Caco-2 (cell line): Measurements from ENCODE around the gene ALB. TPM values are rescaled to one million over a fixed set of nuclear protein-coding genes. Genes with fewer than 3 reads are reported as not detected.

Experiments
- BruUV-seq: library from RNA; stranded (reverse); fragments of 400-500 nt; replicated peaks from 2 replicates; lab custom pipeline; 2021; lab: Mats Ljungman, UMichigan
- CTCF ChIA-PET: fragments of 300-600 bp; sonication (Branson Sonifier 250); formaldehyde crosslinking; loops from one replicate; lab custom pipeline; 2022; ENCODE audit warnings: antibody characterized with exemption; lab: Charles Lee
- POLR2A ChIA-PET: fragments of 300-600 bp; sonication (Branson Sonifier 250); formaldehyde crosslinking; loops from one replicate; lab custom pipeline; 2022; ENCODE audit warnings: antibody characterized with exemption; lab: Charles Lee
- DNase-seq, 2 experiments: peaks; one replicate each; pipeline versions ENCODE4 v3.0.0 to v3.0.0-alpha.2; 2020 to 2022
- H3K27me3 ChIP-seq: replicated peaks from 2 replicates; pipeline ENCODE4 v1.6.0; 2011; ENCODE audit warnings: low read length; ENCODE audit not compliant: control insufficient read depth, insufficient read depth
- H3K36me3 ChIP-seq: 2 replicates; pipeline ENCODE4 v1.5.1; 2011; ENCODE audit warnings: low read length; ENCODE audit not compliant: control insufficient read depth, insufficient read depth
- H3K4me1 ChIP-seq: fragments of 250-450 bp; sonication (Bioruptor Pico); 2 replicates; pipeline ENCODE4 v1.5.1; 2020; ENCODE audit warnings: mild to moderate bottlenecking
- H3K4me3 ChIP-seq: 2 replicates; pipeline ENCODE4 v1.5.1; 2011; ENCODE audit warnings: low read depth, mild to moderate bottlenecking, control low read depth, low read length
- H3K9me3 ChIP-seq: fragments of 250-450 bp; sonication (Bioruptor Pico); 2 replicates; pipeline ENCODE4 v1.5.1; 2020; ENCODE audit warnings: mild to moderate bottlenecking, moderate library complexity
- H3K27ac Mint-ChIP-seq: one replicate; pipeline ENCODE4 v1.8.0; 2022; ENCODE audit warnings: mixed read lengths; ENCODE audit not compliant: unreplicated experiment
- H3K27me3 Mint-ChIP-seq: one replicate; pipeline ENCODE4 v1.8.0; 2022; ENCODE audit warnings: mixed read lengths; ENCODE audit not compliant: insufficient read depth, unreplicated experiment
- H3K36me3 Mint-ChIP-seq: one replicate; pipeline ENCODE4 v1.8.0; 2022; ENCODE audit warnings: mild to moderate bottlenecking, mixed read lengths; ENCODE audit not compliant: insufficient read depth, unreplicated experiment
- H3K4me1 Mint-ChIP-seq: one replicate; pipeline ENCODE4 v1.8.0; 2022; ENCODE audit warnings: low read depth, mixed read lengths; ENCODE audit not compliant: unreplicated experiment
- H3K4me3 Mint-ChIP-seq: one replicate; pipeline ENCODE4 v1.8.0; 2022; ENCODE audit warnings: mild to moderate bottlenecking, moderate library complexity, mixed read lengths; ENCODE audit not compliant: unreplicated experiment
- H3K9me3 Mint-ChIP-seq: one replicate; pipeline ENCODE4 v1.8.0; 2022; ENCODE audit warnings: mixed read lengths; ENCODE audit not compliant: unreplicated experiment
- intact Hi-C: fragments of 100-400 bp; cut with micrococcal nuclease; formaldehyde crosslinking; loops from one replicate; pipeline ENCODE4 v1.10.0; 2022; ENCODE audit not compliant: unreplicated experiment
- total RNA-seq: library from RNA; stranded (reverse); gene quantifications from 2 replicates; pipeline ENCODE4 v1.2.3, GENCODE V29; 2022
- TF ChIP-seq, protein P1 (sequence below), 2 experiments: fragments of 200-600 bp in 1 of 2; IDR thresholded peaks; 1 replicate in 1 of 2; 2 replicates in 1 of 2; pipeline versions ENCODE4 v1.5.1 to v1.8.0; 2011 to 2022; ENCODE audit warnings: antibody characterized with exemption in 1 of 2, control low read depth in 1 of 2, inconsistent platforms in 1 of 2, low read depth in 1 of 2, low read length in 1 of 2, mild to moderate bottlenecking in 1 of 2, moderate library complexity in 1 of 2; ENCODE audit not compliant: insufficient read depth in 1 of 2, severe bottlenecking in 1 of 2, unreplicated experiment in 1 of 2

The ALB gene
- total RNA-seq, 1 experiment from 2014 or later: 64.9 TPM

GRCh38 chr4:73379946-73380345, 24.1 kb upstream of the ALB start:
- Histone ChIP-seq H3K27me3 (no peaks in the 10 kb centered on the region), H3K36me3 (no peaks in the 10 kb centered on the region), H3K9me3 (no peaks in the 10 kb centered on the region), H3K4me3 (no peak overlapping the region), H3K4me1 (no peaks in the 10 kb centered on the region)
- DNase-seq: no peak
- Mint-ChIP-seq H3K9me3 (no peaks in the 10 kb centered on the region), H3K27me3 (no peaks in the 10 kb centered on the region), H3K4me1 (no peaks in the 10 kb centered on the region), H3K4me3 (no peak overlapping the region), H3K27ac (no peak overlapping the region), H3K36me3 (no peaks in the 10 kb centered on the region)
- BruUV-seq: no TSS peak
- CTCF ChIA-PET: no interaction called here
- intact Hi-C loops: no loop called here
- POLR2A ChIA-PET: no interaction called here
- TF ChIP-seq, protein P1, sequence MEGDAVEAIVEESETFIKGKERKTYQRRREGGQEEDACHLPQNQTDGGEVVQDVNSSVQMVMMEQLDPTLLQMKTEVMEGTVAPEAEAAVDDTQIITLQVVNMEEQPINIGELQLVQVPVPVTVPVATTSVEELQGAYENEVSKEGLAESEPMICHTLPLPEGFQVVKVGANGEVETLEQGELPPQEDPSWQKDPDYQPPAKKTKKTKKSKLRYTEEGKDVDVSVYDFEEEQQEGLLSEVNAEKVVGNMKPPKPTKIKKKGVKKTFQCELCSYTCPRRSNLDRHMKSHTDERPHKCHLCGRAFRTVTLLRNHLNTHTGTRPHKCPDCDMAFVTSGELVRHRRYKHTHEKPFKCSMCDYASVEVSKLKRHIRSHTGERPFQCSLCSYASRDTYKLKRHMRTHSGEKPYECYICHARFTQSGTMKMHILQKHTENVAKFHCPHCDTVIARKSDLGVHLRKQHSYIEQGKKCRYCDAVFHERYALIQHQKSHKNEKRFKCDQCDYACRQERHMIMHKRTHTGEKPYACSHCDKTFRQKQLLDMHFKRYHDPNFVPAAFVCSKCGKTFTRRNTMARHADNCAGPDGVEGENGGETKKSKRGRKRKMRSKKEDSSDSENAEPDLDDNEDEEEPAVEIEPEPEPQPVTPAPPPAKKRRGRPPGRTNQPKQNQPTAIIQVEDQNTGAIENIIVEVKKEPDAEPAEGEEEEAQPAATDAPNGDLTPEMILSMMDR (IDR thresholded peaks at IDR 0.05; ENCODE audit: insufficient read depth in 1 of 2, low read depth in 1 of 2, low read length in 1 of 2, severe bottlenecking in 1 of 2, unreplicated experiment in 1 of 2): no peak

- no peaks in the 10 kb centered on the region for H3K9me3 ChIP-seq
- no peaks in the 10 kb centered on the region for H3K36me3 ChIP-seq
- CTCF ChIA-PET: no interaction called here
- intact Hi-C loops: no loop called here
- no peaks in the 10 kb centered on the region for H3K4me1 ChIP-seq
- peaks cover 7% of the 10 kb centered on the region for H3K9me3 Mint-ChIP-seq
- no peak overlapping the region for H3K4me3 Mint-ChIP-seq
- TF ChIP-seq, protein P1 (IDR thresholded peaks at IDR 0.05; ENCODE audit: insufficient read depth in 1 of 2, low read depth in 1 of 2, low read length in 1 of 2, severe bottlenecking in 1 of 2, unreplicated experiment in 1 of 2): no peak
- H3K4me3 ChIP-seq: no peak overlapping the region
- H3K27ac Mint-ChIP-seq: no peak overlapping the region
- no TSS peak for BruUV-seq
- H3K36me3 Mint-ChIP-seq: no peaks in the 10 kb centered on the region
- no peaks in the 10 kb centered on the region for H3K27me3 Mint-ChIP-seq
- no peaks in the 10 kb centered on the region for H3K4me1 Mint-ChIP-seq
- POLR2A ChIA-PET: no interaction called here
- DNase-seq: no peak
- no peaks in the 10 kb centered on the region for H3K27me3 ChIP-seq
Observed at GRCh38 chr4:73381214-73381613, 22.9 kb upstream of the ALB start.

DNA sequence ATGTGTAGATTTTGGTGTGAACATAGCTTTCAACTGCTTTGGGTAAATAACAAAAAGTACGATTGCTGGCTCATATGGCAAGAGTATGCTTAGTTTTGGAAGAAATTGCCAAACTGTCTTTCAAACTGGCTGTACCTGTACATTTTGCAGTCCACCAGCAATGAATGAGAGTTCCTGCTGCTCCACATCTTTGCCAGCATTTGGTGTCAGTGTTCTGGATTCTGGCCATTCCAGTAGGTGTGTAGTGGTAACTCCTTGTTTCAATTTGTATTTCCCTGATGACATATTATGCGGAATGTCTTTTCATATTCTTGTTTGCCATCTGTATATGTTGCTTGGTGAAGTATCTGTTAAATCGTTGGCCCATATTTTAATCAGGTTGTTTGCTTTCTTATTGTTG, 20.6 kb upstream of the ALB start:
- TF ChIP-seq, protein P1 (IDR thresholded peaks at IDR 0.05; ENCODE audit: insufficient read depth in 1 of 2, low read depth in 1 of 2, low read length in 1 of 2, severe bottlenecking in 1 of 2, unreplicated experiment in 1 of 2): no peak
- no peak for DNase-seq
- intact Hi-C loops: no loop called here
- Histone ChIP-seq H3K4me1 (peaks cover 4% of the 10 kb centered on the region; the same call in 1 of the 2 replicates), H3K4me3 (no peak overlapping the region), H3K9me3 (no peaks in the 10 kb centered on the region), H3K36me3 (no peaks in the 10 kb centered on the region), H3K27me3 (no peaks in the 10 kb centered on the region)
- Mint-ChIP-seq H3K4me1 (no peaks in the 10 kb centered on the region), H3K27ac (no peak overlapping the region), H3K27me3 (no peaks in the 10 kb centered on the region), H3K9me3 (peaks cover 11% of the 10 kb centered on the region), H3K4me3 (no peak overlapping the region), H3K36me3 (no peaks in the 10 kb centered on the region)
- ChIA-PET POLR2A (no interaction called here), CTCF (no interaction called here)
- BruUV-seq: no TSS peak
